GM18858 (cell line): ENCODE results near the gene LGALS4.
"Not testable (repeated sequence)": the region's sequence is repeated elsewhere in the genome, so short reads cannot be mapped to it uniquely, and the experiment has no call there.

Experiments
- ATAC-seq: cut with Tn5 transposase; IDR thresholded peaks from one replicate; pipeline ENCODE4 v1.9.1; 2021; ENCODE audit not compliant: unreplicated experiment

LGALS4 gene

GRCh38 chr19:38843175-38843758 lies 30.5 kb upstream of the LGALS4 start:
- ATAC-seq, result no peak

GRCh38 chr19:38842439-38843174 lies 29.9 kb upstream of the LGALS4 start:
- ATAC-seq, result no peak

GRCh38 chr19:38841787-38842438 lies 29.2 kb upstream of the LGALS4 start:
- no peak for ATAC-seq

GRCh38 chr19:38841180-38841766 lies 28.5 kb upstream of the LGALS4 start:
- no peak for ATAC-seq

GRCh38 chr19:38840583-38840968 lies 27.8 kb upstream of the LGALS4 start:
- ATAC-seq, result no peak

GRCh38 chr19:38839816-38840582 lies 27.3 kb upstream of the LGALS4 start:
- ATAC-seq, result no peak

GRCh38 chr19:38838986-38839761 lies 26.4 kb upstream of the LGALS4 start:
- ATAC-seq, result no peak

- no peak for ATAC-seq
These were observed 25.7 kb upstream of the LGALS4 start for GRCh38 chr19:38838208-38838985.

GRCh38 chr19:38837656-38838121 lies 24.9 kb upstream of the LGALS4 start:
- no peak for ATAC-seq

GRCh38 chr19:38836983-38837626 lies 24.4 kb upstream of the LGALS4 start:
- ATAC-seq, result no peak

GRCh38 chr19:38836159-38836982 lies 23.6 kb upstream of the LGALS4 start:
- no peak for ATAC-seq

GRCh38 chr19:38834590-38834989 lies 21.8 kb upstream of the LGALS4 start:
- ATAC-seq, result no peak

- no peak for ATAC-seq
These were observed 21.4 kb upstream of the LGALS4 start for GRCh38 chr19:38834104-38834490.

- ATAC-seq, result no peak
These were observed 20.3 kb upstream of the LGALS4 start for GRCh38 chr19:38833092-38833425.

GRCh38 chr19:38831142-38831605 lies 18.4 kb upstream of the LGALS4 start:
- ATAC-seq, result no peak

- ATAC-seq, result no peak
These were observed 17.4 kb upstream of the LGALS4 start for GRCh38 chr19:38830039-38830733.

GRCh38 chr19:38829203-38829602 lies 16.5 kb upstream of the LGALS4 start:
- not testable (repeated sequence) for ATAC-seq
